Measurements from ENCODE around the gene TUBB2B. TPM values are rescaled to one million over a fixed set of nuclear protein-coding genes. Genes with fewer than 3 reads are reported as not detected.

The TUBB2B gene
- total and polyA plus RNA-seq, 10 of the 15 experiments (the other 5 are each of a cell fraction or from before 2014, with no cell fraction given), result 2.6 to 75.2 (median 21.2) TPM

GRCh38 chr6:3249821-3250220 is 22.4 kb upstream of the TUBB2B start:
- ChIA-PET RAD21 (ENCODE audit: unreplicated experiment) (no interaction called here), POLR2A (interaction anchor here (0.8 kb wide), 1 partner anchor 123 kb away, joined by 4 read pairs; no protein-coding TSS in a partner anchor), CTCF (interaction anchor here (0.6 to 4.2 kb wide), 8 partner anchors 10 to 752 kb away, joined by 3 to 61 read pairs (median 12); partner anchors contain the start of gene PSMG4), SMC1A (ENCODE audit: uncharacterized antibody, unreplicated experiment) (interaction anchor here (1.2 to 3.8 kb wide), 2 partner anchors 40 to 125 kb away, joined by 3 to 32 read pairs; no protein-coding TSS in a partner anchor)
- no peaks in the 10 kb centered on the region for H3K9me3 ChIP-seq (replicated peaks; ENCODE audit: control insufficient read depth, insufficient read depth, low read length)
- no peak overlapping the region for H3K27ac ChIP-seq (ENCODE audit: control insufficient read depth, insufficient read depth)
- H3K36me3 ChIP-seq (ENCODE audit: control insufficient read depth in 2 of 2, insufficient read depth in 2 of 2, low read length in 1 of 2), result no peaks in the 10 kb centered on the region
- in situ Hi-C loops (cut with MboI) (loop anchor here (5.0 kb wide), 2 partner anchors 123 to 258 kb away; no protein-coding TSS in a partner anchor), intact Hi-C loops (cut with micrococcal nuclease; ENCODE audit: unreplicated experiment) (loop anchor here (5.0 kb wide), 1 partner anchor 253 kb away; the partner anchor contains the start of gene NQO2)
- no TSS peak for BruUV-seq (replicated peaks)
- DNase-seq (ENCODE audit: low read depth, low spot score), result no peak
- no peak overlapping the region for H3K4me2 ChIP-seq (ENCODE audit: control insufficient read depth, insufficient read depth)
- H3K4me1 ChIP-seq (ENCODE audit: control insufficient read depth, insufficient read depth, low read length), result no peaks in the 10 kb centered on the region
- ATAC-seq, result no peak
- FAIRE-seq, result no peak
- H3K27me3 ChIP-seq (replicated peaks in 1 of 2; ENCODE audit: control insufficient read depth in 2 of 2, insufficient read depth in 2 of 2, low read length in 1 of 2), result peaks cover 0 to 6% of the 10 kb centered on the region in 2 experiments; a peak in 3 of 4 replicates
- no peak overlapping the region for H3K9ac ChIP-seq (ENCODE audit: control insufficient read depth, insufficient read depth, low read length)
- H2AFZ ChIP-seq (ENCODE audit: control insufficient read depth, low read depth, low read length), result no peak overlapping the region
- no peaks in the 10 kb centered on the region for H4K20me1 ChIP-seq (ENCODE audit: control insufficient read depth, insufficient read depth)
- H3K4me3 ChIP-seq, result no peak overlapping the region
- no peaks in the 10 kb centered on the region for H3K79me2 ChIP-seq (ENCODE audit: control insufficient read depth, insufficient read depth, low read length)
- WGBS (ENCODE audit: insufficient coverage, insufficient replicate concordance, low lambda C conversion rate, missing lambda C conversion rate), result 42% methylated on average over 3 of the region's 3 CpGs
- TF ChIP-seq NRF1 (conservative IDR thresholded peaks at IDR 0.05; ENCODE audit: low read depth, low read length), result no peak
- no peak for TF ChIP-seq FOXK2 (IDR thresholded peaks at IDR 0.05)
- TF ChIP-seq CBFB (IDR thresholded peaks at IDR 0.05; ENCODE audit: low read depth), result no peak
- no peak for TF ChIP-seq NBN (IDR thresholded peaks at IDR 0.05)
- TF ChIP-seq JUNB (IDR thresholded peaks at IDR 0.05), result no peak
- no peak for TF ChIP-seq RELB (IDR thresholded peaks at IDR 0.05; ENCODE audit: low read depth)
- no peak for TF ChIP-seq PRDM15 (CRISPR knock-in tag; IDR thresholded peaks at IDR 0.05)
- no peak for TF ChIP-seq PAX5 (IDR thresholded peaks at IDR 0.05; ENCODE audit: borderline replicate concordance, low read depth, low read length)
- no peak for TF ChIP-seq PML (IDR thresholded peaks at IDR 0.05; ENCODE audit: low read length)
- no peak for TF ChIP-seq TAF1 (IDR thresholded peaks at IDR 0.05; ENCODE audit: borderline replicate concordance, low read depth, low read length)
- TF ChIP-seq SREBF1 (IDR thresholded peaks at IDR 0.05; ENCODE audit: low read length), result no peak
- no peak for TF ChIP-seq MLLT1 (IDR thresholded peaks at IDR 0.05)
- TF ChIP-seq CEBPZ (IDR thresholded peaks at IDR 0.05; ENCODE audit: low read depth, low read length), result no peak
- TF ChIP-seq DPF2 (IDR thresholded peaks at IDR 0.05), result no peak
- no peak for TF ChIP-seq ZNF384 (IDR thresholded peaks at IDR 0.05; ENCODE audit: borderline replicate concordance, low read depth, low read length)
- TF ChIP-seq SMAD5 (IDR thresholded peaks at IDR 0.05; ENCODE audit: low read depth), result no peak

All from GM12878 (cell line).